D721Med (cell line): ENCODE results near the gene STRADB.
"Not testable (repeated sequence)": the region's sequence is repeated elsewhere in the genome, so short reads cannot be mapped to it uniquely, and the experiment has no call there.

Experiments
- DNase-seq: peaks from one replicate; pipeline ENCODE4 v3.0.0; 2011; ENCODE audit warnings: low spot score; ENCODE audit not compliant: insufficient read length
- FAIRE-seq: peaks from 2 replicates; lab custom pipeline; 2011; peaks lifted over from hg19 to GRCh38; lab: Jason Lieb, UNC
- TF ChIP-seq, protein P1 (sequence below): IDR thresholded peaks from 2 replicates; pipeline ENCODE4 v1.5.1; 2012; ENCODE audit warnings: mild to moderate bottlenecking, control low read depth; ENCODE audit not compliant: insufficient read depth; ENCODE audit errors: missing control alignments

The STRADB gene

DNA sequence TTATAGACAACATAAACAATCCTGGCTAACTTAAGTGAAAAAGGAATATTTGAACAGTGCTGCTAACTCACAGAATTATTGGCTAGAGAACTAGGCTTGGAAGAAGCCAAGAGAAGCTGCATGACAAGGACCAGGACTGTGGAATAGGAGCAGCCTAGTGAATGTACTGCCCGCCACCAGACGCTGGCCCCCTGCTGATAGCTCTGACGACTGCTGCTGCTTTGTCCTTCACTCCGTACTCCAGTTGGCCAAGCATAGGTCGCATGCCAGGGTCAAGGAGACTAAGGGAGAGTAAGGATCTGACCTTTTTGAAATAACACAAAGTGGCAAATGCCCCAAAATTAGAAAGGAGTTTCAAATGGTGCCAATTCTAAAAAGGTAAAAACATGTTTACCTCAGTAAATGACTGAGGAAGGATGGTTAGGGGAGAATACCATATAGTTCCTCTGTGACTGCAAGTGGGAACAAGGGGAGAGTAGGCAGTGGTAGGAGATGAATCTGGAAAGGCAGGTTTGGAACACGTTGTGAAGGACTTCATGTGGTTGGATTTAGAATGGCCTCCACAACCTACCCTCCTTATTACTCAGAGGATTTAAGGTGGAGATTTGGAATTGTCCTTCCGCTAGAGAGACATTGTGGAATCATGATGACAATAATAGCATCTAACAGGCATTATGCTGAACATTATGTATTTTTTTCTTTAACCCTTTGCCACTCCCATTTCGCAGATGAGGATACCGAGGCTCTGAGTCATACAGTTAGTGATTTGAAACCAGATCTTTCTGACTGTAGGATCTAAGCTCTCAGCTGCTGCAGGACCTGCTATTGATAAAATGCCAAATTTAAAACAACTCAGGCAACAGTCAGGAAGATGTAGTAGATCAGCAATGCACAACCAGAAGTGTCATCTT, 19.5 kb downstream of the STRADB start:
- no peak for FAIRE-seq
- TF ChIP-seq, protein P1, sequence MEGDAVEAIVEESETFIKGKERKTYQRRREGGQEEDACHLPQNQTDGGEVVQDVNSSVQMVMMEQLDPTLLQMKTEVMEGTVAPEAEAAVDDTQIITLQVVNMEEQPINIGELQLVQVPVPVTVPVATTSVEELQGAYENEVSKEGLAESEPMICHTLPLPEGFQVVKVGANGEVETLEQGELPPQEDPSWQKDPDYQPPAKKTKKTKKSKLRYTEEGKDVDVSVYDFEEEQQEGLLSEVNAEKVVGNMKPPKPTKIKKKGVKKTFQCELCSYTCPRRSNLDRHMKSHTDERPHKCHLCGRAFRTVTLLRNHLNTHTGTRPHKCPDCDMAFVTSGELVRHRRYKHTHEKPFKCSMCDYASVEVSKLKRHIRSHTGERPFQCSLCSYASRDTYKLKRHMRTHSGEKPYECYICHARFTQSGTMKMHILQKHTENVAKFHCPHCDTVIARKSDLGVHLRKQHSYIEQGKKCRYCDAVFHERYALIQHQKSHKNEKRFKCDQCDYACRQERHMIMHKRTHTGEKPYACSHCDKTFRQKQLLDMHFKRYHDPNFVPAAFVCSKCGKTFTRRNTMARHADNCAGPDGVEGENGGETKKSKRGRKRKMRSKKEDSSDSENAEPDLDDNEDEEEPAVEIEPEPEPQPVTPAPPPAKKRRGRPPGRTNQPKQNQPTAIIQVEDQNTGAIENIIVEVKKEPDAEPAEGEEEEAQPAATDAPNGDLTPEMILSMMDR: no peak
- DNase-seq: no peak

DNA sequence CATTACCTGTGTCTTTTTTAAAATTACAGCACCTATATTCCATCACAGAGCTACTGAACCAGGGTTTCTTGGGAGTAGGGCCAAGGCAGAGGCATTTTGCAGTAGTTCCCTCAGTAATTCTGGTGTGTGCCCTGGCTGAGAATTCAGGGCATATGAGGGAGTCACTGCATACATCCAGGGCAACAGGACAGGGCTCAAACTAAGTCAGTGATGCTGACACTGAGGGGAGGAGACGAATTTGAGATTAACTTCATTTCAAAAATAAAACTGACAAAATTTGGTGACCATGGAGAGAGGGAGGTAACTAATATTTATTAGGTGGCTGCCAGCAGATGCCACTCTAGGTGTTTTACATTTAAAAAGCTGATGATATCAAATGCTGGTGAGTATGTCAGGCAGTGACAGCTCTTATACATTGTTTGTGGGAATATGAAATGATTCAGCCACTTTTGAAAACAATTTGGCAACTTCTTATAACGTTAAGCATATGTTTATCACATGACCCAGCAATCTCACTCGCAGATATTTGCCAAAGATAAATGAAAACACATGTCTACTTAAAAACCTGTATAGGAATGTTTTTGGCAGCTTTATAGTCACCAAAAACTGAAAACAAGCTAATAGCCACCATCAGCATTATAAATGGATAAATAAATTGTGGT, 20.3 kb downstream of the STRADB start:
- TF ChIP-seq, protein P1: no peak
- no peak for FAIRE-seq
- no peak for DNase-seq

DNA sequence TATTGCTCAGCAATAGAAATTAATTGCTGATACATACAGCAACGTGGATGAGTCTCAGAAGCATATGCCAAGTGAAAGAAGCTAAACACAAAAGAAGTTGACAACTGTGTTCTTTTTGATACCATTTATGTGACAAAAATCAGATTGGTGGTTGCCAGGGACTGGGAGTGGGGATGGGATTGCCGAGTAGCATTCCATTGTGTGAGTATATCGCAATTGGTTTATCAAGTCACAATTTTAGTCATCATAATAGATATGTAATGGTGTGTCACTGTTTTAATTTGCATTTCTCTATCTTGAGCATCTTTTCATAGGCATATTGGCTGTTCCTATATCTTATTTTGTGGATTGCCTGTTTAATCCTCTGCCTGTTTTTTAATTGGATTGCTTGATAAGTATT, 20.9 kb downstream of the STRADB start:
- TF ChIP-seq, protein P1: no peak
- FAIRE-seq (no peak), DNase-seq (no peak)

DNA sequence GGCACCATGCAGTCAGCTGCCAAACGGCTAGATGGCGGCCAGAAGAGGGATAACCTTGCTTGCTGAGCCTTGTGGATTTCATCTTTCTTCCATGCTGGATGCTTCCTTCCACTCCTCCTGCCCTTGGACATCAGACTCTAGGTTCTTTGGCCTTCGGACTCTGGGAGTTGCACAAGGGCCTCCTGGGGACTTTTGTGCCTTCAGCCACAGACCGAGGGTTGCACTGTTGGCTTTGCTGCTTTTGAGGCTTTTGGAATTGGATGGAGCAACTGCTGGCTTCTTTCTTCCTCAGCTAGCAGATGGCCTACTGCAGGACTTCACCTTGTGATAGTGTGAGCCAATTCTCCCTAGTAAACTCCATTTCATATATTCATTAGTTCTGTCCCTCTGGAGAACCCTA, 31.0 kb downstream of the STRADB start:
- FAIRE-seq: no peak
- TF ChIP-seq, protein P1: no peak
- no peak for DNase-seq

DNA sequence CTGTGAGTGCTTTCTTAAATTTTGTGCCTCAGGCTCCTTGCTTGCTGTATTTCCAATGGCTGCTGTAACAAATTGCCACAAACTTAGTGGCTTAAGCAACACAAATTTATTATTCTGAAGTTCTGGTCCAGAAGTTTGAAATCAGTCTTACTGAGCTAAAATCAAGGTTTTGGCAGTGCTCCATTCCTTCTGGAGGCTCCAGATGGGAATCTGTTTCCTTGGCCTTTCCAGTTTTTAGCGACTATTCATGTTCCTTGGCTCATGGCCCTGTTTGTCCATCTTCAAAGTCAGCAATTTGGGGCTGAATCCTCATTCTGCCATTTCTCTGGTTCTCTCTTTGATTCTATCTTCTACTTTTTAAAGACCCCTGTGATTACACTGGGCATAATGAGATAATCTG, 31.8 kb downstream of the STRADB start:
- TF ChIP-seq, protein P1: no peak
- DNase-seq (no peak), FAIRE-seq (no peak)

DNA sequence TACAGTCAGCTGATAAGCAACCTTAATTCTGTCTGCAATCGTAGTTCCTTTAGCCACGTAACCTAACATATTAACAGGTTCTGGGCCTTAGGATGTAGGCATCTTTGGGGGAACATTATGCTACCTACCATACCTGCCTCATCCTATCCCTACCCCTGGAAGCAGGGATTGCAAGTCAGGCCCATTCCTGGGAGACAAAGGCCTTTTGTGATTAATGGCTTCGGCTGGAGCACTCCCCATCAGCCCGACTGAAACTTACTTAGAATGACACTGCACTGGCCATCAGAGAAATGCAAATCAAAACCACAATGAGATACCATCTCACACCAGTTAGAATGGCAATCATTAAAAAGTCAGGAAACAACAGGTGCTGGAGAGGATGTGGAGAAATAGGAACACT, 32.2 kb downstream of the STRADB start:
- not testable (repeated sequence) for FAIRE-seq, DNase-seq

DNA sequence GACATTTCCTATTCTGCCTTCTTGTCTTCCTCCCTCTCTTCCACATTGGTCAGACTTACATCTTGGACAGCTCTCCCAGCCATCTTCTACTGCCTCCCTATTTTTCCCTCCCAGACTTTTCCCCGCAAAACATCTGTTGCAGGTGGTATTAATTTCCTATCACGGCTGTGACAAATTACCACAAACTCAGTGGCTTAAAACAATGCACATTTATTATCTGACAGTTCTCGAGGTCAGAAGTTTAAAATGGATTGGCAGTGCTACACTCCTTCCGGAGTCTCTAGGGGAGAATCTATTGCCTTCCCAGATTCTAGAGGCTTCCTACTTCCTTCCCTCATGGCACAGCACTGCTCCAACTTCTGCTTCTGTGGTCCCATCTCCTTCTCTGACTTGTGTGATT, 33.3 kb downstream of the STRADB start:
- no peak for DNase-seq
- FAIRE-seq: no peak
- TF ChIP-seq, protein P1: no peak
